CD4-positive, alpha-beta T cell treated with Interferon alpha-2 for 1 hour (primary cell): Measurements from ENCODE around the gene SLC13A4.
"Not testable (repeated sequence)": the region's sequence is repeated elsewhere in the genome, so short reads cannot be mapped to it uniquely, and the experiment has no call there.

ENCODE experiments used
- DNase-seq, 2 donors: peaks; one replicate each; pipeline ENCODE4 v3.0.0-alpha.2; 2020 to 2022

The SLC13A4 gene, protein sequence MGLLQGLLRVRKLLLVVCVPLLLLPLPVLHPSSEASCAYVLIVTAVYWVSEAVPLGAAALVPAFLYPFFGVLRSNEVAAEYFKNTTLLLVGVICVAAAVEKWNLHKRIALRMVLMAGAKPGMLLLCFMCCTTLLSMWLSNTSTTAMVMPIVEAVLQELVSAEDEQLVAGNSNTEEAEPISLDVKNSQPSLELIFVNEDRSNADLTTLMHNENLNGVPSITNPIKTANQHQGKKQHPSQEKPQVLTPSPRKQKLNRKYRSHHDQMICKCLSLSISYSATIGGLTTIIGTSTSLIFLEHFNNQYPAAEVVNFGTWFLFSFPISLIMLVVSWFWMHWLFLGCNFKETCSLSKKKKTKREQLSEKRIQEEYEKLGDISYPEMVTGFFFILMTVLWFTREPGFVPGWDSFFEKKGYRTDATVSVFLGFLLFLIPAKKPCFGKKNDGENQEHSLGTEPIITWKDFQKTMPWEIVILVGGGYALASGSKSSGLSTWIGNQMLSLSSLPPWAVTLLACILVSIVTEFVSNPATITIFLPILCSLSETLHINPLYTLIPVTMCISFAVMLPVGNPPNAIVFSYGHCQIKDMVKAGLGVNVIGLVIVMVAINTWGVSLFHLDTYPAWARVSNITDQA

GRCh38 chr7:135728136-135728669, at the start of gene SLC13A4:
TSS of gene SLC13A4 (minus strand) at chr7:135728186. CDS start at chr7:135727496, 690 bp downstream.
- DNase-seq: no peak

DNA sequence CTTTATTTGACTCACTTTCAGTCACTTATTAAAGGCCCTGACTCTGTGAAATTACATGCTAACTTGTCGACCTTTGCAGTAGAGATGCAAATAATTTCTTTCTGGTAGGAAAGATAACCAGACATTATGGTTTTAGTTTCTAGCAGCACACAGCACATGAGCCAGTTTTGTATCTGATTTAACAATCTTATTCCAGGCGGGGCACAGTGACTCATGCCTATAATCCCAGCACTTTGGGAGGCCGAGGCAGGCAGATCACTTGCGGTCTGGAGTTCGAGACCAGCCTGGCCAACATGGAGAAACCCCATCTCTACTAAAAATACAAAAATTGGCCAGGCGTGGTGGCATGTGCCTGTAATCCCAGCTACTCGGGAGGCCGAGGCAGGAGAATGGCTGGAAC, 47.9 kb upstream of the SLC13A4 start:
- not testable (repeated sequence) for DNase-seq

DNA sequence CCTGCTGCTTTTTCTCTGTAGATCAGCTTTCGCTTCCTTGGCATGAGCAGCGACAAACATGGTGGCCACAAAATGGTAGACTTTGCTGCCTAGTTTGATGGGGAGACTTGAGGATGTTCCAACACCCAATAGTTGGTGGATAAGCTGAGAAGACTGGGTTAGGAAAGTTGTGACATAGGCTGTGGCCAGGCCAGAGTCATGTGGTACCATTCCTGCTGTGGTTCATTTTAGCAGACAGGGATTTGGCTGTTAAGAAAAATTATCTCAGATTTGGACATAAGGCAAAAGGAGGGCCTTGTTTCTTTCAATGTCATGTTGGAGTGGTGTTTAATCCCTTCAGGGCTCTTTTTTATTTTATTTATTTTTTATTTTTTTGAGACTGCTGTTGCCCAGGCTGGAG, 47.2 kb upstream of the SLC13A4 start:
- DNase-seq: no peak

DNA sequence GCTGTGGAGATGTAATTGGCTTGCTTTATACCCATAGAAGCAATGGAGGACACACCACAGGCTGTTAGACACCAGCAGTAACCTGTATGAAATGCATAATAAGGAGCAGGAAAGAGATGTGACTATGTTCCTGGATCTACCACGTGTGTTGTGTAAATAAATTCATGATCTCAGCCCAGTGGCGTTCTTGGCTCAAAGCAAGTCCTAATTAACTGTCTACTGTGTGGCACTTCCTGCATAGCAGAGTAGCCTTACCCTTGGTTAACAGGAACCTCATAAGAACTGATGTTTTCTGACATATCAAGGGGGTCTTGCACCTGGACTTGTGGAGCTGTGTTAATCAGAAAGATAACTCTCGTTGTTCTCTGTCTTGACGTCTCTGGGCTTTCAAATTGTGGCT, 46.3 kb upstream of the SLC13A4 start:
- no peak for DNase-seq

GRCh38 chr7:135773464-135773863, 45.5 kb upstream of the SLC13A4 start:
- DNase-seq: no peak

GRCh38 chr7:135772639-135773222, 44.7 kb upstream of the SLC13A4 start:
- DNase-seq: no peak

GRCh38 chr7:135771961-135772638, 44.1 kb upstream of the SLC13A4 start:
- DNase-seq: no peak

DNA sequence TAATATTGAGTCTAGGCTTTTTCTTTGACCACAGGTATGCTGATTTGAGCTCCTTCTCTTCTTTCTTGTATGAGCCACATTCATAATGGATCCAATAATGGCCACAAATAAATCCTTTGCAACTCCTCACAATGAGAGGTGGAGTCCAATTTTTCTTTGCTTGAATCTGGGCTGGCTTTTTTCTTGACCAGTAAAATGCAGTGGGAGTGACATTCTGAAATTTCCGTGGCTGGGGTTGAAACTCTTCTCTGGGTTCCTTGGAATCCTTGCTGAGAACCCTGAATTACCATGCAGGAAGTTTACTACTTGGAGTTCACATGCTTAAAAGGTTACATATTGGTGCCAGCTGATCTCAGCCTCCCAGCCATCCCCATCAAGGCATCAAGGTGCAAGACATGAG, 43.1 kb upstream of the SLC13A4 start:
- no peak for DNase-seq

- no peak for DNase-seq
These were observed 42.2 kb upstream of the SLC13A4 start for GRCh38 chr7:135770139-135770710.

DNA sequence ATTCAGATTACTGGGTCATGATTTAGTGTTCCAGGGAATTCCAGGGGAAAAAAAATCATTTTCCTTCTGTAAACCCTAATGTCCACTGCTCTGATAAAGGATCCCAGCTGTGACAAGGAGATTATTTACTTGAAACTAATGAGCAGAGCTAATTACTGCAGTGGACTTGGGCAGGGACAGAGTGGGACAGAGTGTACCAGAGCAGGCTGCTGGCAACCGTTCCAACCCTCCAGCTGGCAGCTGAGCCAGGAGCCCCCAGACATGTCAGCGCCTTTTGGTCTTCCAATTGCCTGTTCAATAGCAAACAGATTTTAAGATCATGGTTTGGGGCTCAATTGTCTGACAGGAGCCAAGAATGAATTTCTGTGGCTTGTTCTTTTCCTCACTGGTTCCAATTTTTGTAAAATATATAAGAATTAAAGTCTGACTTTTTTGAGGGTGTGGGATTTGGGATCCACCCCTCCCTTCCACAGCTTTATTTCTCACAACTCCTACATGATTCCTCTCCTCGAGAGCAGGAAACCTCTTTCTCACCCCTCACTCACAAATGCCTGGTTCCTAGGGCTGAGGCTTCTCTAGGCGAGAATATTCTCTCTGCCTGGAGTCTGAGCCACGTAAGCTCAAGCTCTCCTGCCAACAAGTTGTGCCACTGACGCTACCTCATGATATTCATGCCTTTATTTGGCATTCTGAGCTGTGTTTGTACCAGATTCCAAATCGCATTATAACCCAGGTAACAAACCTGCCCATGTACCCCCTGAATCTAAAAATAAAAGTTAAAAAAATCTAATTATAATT, 41.2 kb upstream of the SLC13A4 start:
- DNase-seq: no peak

- DNase-seq: no peak
These were observed 40.5 kb upstream of the SLC13A4 start for GRCh38 chr7:135768467-135768866.

- DNase-seq: no peak
These were observed 40.1 kb upstream of the SLC13A4 start for GRCh38 chr7:135768064-135768463.

DNA sequence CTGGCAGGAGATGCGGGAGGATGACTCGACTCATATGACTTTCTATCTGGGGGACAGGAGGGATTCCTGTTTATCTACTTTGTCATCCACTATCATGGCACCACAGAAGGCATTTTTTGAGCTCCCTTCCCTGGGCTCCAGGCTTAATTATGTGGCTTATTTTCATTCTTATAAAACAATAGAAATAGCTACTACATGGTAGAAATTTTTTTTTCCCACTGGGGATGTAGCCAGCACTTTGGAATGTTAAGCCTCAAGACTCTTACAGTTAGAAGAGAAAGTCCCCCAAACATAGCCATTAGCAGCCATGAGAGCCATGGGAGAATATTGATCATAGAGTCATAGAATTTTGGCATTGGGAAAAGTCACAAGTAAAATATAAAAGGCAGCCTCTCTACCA, 35.3 kb upstream of the SLC13A4 start:
- DNase-seq: no peak

DNA sequence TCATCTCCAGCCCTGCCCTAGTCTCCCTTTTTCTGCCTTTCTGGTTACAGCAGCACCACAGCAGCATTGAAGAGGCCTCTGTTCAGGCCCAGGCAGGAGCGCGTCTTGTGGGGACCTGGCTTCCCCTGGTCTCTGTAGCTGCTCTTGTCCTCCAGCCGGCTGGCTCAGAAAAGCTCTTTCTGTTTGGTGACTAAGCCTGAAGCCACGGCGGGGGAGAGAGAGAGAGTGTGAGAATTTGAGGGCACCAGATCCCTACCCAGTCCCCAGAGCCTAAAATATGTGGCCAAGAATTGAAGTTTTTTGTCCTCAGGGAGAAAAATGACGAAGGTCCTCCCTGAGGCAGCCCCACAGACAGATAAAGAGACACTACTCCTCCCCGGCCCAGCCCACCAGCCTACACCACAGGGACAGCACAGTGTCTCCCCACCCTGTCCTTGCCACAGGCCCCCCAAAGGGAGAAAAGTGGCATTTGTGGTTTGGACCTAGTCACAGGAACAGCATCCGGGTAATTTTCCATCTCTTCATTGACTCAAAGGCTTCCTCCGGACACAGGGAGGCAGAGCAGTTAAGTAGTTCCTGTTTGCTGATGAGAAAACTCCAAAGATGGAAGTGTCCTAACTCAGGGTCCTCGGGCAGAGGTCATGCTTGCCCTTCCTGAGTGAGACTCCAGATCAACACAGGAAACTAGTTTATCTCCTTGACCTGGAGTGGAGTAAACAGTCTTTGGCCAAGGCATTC, 33.9 kb upstream of the SLC13A4 start:
- DNase-seq: no peak

GRCh38 chr7:135759532-135759931, 31.5 kb upstream of the SLC13A4 start:
- DNase-seq: no peak

- no peak for DNase-seq
These were observed 30.5 kb upstream of the SLC13A4 start for GRCh38 chr7:135758531-135758932.

DNA sequence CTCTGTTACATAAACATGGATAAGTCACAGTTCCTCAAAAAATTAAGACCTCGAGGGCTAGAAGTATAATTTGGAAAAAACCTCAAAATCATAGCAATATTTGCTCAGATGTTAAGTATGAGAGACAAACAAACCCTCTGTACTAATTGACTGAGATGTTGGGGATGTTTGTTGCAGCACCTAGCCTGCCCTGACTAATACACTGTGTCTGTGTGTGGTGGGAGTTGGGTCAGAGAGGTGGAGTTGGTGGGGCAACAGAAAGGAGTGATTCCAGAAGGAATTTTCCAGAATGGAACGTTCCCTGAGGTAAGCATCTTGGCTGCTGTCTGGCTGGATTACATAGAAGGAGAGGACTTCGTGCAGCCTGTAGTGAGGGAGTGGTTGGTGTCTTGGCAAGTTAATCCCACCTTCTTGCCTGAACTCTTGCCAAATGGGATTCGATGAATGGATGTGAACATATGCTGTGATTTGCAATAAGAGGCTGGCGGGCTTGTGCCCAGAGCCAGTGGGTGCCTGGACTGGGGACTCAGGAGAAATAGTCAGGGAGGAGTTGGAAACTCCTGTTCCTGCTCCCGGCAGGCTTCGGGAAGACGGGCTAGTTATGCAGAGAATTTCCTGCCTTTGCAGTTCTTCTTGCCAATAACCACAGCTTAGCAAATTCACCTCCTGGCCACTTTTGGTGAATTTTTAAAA, 29.9 kb upstream of the SLC13A4 start:
- DNase-seq: no peak

DNA sequence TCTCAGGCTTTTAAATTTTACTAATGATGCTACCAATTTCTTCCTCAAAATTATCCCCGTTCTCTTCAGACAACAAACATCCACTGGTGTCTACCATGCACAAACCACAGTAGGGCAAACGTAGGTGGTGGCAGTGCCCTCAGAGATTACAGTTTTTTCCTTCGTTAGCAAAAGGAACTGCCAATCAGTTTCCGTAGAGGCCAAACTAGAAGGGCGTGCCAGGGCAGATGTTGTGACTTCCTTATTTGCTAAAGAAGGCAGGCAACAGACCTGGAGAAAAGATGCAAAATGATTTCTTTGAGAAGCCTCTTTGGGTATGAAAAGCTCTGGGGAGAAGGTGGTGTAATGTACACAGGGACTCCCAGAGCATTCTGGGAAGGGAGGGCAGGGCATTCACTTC, 28.2 kb upstream of the SLC13A4 start:
- no peak for DNase-seq

DNA sequence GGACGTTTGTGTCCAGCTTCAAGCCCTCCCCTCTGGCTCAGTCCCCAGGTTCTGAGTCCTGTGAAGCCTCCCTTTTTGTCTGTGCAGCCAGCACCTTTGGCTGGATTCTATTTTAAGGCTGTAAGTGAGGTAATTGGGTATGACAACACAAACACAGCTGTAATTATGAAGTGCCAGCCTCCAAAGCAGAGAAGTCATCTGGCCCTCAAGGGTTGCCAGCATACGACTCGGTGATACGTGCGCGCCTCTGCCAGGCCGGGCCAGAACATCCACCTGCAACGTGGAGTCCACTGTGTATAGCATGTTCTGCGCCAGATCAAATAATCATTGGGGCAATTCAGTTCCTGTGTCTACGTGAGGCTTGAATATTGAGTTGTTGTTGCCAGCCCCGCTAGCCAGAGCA, 27.4 kb upstream of the SLC13A4 start:
- no peak for DNase-seq

- no peak for DNase-seq
These were observed 25.8 kb upstream of the SLC13A4 start for GRCh38 chr7:135753616-135754413.
